NCI-H2081 (cell line): ENCODE results near the gene SDHC.
A peak's percentile ranks its signal among the peaks of the same experiment; 100 is the strongest.

Source experiments
- DNase-seq, 2 experiments: peaks; one replicate each; lab custom pipeline; 2025; lab: John Stamatoyannopoulos, UW

SDHC gene, protein sequence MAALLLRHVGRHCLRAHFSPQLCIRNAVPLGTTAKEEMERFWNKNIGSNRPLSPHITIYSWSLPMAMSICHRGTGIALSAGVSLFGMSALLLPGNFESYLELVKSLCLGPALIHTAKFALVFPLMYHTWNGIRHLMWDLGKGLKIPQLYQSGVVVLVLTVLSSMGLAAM

DNA sequence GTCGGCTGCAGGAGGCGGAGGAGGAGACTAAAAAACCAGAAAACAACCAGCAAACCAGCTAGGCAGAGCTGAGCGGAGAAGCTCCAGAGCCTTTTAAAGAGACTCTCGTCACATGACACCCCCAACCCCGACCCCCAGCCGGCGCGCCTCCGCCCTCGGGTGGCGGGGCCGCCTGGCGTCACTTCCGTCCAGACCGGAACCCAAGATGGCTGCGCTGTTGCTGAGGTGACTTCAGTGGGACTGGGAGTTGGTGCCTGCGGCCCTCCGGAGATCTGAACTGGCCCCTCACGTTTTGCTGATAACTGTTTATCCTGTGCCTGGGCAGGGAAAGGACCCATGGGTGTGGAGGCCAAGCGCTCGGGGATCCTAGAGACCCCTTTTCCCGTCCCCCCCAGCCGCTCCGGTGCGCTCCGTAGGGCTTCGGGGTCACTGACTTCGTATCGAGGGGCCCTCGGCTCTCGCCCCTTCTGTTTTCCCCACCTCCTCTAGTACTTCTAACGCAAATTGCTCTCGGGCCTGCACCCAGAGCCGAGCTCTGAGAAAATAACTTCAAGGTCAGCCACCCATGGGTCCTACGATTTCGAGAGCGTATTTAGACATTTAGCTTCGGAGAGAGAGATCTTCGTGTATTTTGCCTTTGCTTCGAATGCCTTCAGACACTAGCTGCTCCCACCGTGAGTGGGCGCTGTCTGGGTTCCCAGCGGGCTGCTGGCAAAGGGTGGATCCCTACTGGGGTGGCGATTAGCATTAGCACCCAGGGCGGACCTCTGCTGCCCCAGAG is at the start of gene SDHC:
TSS of gene SDHC (plus strand) at position 181 of the 781 bp plus-strand sequence. CDS start at position 206, 25 bp downstream.
- DNase-seq: peak; percentile 90 to 95

DNA sequence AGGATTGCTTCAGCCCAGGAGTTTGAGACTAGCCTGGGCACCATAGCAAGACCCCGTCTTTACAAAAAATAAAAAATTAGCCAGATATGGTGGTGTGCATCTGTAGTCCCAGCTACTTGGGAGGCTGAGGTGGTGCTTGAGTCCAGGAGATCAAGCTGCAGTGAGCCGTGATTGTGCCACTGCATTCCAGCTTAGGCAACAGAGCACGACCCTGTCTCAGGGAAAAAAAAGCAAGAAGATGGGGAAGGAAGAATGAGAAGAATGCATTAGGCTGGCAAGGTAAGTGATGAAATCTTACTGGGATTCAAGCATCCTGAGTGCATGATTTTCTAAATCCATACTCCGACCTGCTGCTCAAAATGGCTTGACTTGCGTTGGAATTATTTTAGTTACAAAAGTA is 48.9 kb upstream of the SDHC start:
- no peak for DNase-seq

DNA sequence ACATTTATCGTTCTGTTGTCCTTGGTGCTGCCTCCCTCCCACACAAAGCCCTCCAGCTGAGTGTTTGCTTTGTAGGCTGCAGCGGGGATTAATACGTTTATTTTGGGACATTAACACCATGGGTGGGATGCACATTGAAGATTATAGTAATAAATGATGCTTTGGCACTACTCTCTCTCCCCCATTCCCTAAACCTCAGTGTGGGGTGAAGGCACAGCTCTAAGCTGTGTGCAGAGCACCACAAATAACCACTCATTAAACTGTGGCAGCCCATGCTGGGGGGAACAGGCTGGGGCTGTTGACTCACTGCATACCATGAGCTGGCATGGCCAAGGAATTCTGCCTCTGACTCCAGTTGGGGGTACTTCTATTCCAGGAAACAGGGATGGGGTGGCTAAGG is 48.0 kb upstream of the SDHC start:
- peak; percentile 11 to 67 for DNase-seq

DNA sequence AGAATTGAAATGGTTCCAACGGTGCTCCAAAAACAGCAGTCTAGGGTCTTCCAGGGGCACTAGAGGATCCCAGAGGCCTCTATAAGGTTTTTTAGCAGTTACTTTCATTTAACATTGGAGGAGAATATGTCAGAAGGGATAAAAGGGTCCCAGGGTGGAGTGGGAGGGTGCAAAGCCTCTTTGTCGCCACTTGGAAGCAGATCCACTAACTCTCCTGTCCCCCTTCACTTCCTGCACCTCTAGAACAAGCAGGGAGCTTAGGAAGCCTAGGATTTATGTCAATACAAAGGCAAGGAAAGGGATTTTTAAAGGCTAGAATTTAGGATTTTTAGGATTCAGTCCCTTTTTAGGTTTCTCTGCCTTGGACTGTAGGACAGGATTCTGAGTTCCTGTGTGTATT is 47.3 kb upstream of the SDHC start:
- no peak for DNase-seq

DNA sequence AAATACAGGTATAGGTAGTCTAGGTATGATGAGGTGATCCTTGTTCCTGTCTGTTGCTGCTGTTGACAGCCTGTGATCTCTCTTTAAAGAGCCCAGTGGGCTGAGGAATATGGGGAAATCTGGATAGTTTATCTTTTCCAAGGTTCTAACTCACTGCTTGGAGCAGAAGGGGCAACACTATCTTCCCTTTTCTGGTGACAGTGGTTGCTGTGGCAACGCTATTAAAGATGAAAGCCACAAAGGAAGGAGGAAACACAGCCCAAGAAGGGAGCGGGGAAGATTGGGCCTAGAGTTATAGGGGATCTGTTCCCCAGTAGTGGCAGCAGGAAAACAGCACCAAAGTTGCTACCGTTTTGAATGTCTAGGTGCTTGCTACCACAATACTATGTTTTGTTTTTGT is 46.9 kb upstream of the SDHC start:
- DNase-seq: no peak

DNA sequence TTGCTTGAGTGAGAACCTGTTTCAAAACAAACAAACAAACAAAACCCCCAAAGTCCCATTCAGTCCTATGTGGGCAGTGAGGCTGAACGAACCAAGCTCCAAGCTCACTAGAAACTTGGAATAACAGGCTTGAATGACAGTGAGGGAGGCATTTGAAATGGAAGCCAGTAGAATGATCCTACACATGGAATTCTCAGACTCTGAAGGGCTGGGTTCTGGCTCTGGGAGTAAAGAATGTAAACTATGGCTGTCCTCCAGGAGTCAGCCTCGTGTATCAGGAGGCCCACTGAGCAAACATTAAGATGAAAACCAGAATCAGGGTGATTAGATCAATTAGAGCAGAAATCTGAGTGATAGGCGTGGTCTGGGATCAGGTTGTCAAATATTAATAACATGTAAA is 40.8 kb upstream of the SDHC start:
- no peak for DNase-seq

DNA sequence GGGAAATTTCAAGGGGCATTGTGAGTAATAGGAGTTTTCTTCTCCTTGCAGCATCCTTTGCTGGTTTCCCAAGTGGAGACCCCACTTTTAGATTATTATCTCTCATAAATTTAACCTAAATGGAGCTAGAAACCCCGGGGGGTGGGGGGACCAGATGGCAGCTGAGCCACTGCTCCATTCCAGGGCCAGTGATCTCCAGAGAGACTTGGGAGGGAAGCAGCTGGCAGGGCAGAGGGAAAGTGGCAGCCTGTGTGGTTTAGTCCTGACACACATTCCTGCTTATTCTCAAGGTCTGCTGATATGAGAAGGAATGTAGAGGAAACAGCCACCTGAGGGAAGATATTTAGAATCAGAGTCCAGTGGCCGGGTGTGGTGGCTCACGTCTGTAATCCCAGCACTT is 39.3 kb upstream of the SDHC start:
- DNase-seq: no peak

DNA sequence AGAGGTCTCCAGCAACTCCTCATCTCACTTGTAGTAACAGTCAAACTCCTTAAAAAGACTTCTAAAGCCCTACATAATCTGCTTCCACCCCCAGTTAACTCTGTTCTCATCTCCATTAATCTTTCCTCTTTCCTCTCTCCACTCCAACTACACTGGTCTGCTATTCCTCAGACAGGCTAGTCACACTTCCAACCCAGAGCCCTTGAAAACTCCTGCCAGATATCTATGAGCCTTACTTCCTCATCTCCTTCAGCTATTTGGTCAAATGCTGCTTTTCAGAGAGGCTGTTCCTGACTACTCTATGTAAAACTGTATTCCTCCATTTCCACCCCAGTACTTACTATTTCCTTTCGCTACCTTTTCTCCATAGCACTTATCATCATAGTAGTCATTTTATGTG is 31.2 kb upstream of the SDHC start:
- DNase-seq: no peak

DNA sequence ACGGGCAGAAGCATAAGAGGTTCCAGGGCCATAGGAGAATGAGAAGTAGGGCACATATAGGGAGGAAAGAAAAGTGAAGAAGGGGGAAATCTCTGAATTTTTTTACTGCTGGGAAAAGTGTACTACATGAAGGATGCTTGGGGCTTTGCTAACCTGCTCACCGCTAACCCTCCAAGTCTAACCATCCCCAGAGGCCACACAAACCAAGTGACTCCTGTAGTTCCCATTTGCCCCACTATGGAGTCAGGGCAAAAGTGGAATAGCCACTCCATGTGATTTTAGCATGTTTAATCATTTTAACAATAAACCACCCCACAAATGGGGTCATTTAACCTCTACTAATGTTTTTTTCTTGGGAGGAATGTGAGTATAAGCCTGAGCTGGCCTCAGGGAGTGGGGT is 29.1 kb upstream of the SDHC start:
- DNase-seq: no peak

DNA sequence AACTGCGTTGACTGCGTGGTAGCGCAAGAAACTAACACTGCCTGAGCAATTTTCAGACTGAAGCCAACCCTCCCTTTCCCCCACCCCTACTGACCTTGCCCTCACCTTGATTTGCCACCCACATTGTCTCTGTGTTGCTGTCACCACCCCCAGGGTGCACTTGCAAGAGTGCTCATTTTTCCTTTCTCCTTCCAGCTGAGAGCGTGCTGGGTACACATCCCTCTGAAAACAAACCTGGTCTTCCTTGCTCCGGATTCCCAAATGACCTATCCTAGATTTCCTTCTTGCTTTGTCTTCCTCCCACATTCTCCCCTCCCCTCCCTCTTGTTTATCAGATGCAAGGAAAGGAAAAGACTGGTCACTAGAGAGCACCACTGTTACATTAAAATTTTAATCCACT is 28.7 kb upstream of the SDHC start:
- no peak for DNase-seq

DNA sequence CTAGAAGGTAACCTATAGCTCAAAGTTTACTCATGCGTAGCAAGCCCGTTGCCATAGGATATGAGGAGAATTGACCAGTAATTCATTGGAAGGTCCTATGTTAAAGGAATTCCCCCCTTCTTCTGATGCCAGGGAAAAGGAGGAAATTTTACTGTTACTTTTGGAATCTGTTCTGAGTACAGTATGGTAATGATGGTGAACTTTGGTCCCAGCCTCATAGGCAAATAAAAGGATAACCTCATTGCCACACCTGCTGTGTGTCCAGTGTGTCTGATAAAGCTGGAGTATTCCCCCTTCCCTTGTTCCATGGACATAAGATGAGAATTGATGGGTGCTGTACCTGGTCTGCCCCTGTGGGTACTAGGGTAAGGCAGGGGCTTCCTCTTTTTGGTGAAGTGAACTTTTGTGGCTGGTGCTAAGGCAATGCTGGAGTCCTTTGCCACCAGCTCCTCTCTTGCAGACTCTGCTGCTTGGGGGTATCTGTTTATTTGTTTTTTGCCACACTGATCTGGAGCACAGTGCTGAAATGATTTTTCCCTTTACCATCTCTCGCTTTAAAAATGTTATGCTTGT is 26.6 kb upstream of the SDHC start:
- no peak for DNase-seq

DNA sequence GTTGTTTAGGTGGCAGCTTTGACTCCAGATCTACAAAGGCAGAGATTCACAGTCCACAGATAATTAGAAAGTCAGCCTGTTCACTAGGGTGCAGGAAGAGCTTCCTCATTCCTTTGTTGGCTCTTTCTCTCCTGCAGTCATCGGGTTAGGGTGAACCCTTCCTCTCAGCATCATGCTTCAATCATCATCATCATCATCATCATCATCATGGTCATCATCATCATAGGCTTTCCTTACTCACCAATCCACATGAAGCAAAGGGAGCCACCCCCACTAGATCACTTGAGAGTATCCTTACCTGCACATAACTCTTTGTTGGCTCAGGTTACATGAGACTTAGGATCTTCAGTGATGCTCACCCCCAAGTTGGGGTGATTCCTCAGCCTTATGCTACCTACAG is 23.4 kb upstream of the SDHC start:
- no peak for DNase-seq

DNA sequence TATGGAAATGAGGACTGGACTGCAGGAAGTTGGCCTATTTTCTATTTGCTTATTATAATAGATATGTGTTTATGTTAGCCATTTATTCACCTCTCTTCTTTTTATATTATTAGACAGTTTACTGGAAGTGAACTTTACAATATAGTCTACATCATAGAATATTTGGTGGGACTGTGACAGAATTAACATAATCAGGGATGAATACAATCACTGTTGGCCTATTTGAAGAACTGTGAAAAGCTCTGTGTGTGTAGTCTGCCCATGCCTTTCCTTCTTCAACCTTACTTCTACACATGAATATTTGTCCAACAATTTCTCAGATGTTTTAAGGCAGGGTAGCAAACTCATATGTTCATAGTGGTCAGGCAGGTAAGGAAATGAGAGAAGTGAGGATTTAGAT is 16.8 kb upstream of the SDHC start:
- no peak for DNase-seq

DNA sequence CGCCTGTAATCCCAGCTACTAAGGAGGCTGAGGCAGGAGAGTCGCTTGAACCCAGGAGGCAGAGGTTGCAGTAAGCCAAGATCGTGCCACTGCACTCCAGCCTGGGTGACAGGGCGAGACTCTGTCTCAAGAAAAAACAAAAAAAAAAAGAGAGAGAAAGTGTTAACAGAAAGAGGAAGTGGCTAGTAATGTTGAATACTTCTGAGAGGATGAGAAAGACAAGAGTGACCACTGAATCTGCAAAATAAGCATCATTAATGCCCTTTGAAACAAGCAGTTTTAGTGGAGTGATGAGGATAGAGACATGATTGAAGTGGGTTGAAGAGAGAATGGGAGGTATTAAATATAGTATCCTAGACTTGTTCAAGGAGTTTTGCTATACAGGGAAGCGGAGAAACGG is 16.1 kb upstream of the SDHC start:
- no peak for DNase-seq

DNA sequence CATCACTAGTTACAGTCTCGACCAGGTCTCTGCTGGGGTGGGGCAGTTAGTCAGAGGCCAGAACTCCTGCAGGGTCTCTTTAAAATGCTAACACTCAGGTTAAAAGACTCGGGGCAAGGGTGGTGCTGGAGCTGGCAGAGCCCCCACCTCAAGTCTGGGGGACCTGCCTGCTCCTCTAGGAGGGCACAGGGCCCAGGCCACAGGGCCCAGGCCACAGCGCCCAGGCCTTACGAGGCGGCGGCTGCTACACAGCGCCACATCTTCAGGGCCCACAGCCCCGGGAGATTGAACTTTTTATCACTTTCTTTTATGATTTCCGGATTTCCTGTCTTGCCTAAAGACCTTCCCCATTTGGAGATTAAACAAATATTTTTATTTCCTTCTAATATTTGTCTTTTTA is 14.8 kb upstream of the SDHC start:
- DNase-seq: no peak

DNA sequence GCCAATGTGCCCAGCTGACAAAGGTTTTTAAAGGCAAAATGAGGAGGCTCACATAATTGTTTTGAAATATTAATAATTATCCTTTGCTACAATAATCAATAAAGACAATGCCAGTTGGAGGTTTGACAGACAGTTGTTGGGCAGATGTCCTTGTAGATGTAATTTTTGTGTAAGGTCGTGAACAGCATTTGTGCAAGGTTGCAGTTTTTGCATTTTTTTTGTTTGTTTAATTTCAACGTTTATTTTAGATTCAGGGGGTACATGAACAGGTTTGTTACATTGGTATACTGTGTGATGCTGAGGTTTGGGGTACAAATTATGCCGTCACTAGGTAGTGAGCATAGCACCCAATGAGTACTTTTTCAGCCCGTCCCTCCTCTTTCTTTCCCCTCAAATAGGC is 13.7 kb upstream of the SDHC start:
- DNase-seq: no peak

DNA sequence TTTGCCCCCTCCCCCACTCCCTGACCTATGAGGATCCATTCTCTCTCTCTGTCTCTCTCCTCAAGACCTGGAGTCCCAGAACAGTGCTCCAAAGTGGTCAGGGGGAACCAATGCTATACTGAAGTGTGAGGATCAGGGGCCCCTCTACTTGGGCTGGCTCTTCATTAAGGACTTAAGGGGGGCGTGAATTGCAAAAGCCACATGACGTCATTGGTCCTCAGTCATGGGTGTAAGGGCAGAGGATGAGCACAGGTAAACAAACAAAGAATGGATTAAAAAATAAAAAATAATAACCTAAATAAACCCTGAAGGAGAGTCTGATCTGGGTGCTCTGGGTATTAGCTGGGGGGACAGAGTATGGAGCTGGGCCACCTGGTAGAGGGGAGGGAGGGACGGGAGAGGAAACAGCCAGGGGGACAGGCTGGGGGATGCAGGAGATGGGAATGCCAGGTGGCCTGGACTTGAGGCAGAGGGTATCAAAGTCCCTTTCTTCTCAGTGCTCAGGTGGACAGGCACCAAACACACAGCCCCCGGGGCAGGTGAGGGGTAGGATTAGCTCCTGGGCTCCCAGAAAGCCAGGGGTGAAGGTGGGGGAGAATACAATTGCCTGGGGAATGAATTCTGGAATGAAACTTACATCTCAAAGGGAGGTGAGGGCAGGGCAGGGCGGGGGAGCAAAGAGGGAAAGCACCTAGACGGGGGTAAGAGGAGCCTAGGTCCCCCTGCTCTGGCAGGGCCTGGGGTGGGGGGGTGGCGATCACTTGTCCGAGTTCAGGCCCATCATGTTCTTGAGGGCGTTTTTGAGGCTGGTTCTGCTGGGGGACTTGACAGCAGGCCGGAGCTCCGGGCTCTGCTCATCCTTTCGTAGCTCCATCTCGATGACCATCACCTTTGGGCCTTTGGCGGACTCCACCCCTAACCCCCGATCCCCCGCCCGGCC is 9.0 kb upstream of the SDHC start:
- no peak for DNase-seq

DNA sequence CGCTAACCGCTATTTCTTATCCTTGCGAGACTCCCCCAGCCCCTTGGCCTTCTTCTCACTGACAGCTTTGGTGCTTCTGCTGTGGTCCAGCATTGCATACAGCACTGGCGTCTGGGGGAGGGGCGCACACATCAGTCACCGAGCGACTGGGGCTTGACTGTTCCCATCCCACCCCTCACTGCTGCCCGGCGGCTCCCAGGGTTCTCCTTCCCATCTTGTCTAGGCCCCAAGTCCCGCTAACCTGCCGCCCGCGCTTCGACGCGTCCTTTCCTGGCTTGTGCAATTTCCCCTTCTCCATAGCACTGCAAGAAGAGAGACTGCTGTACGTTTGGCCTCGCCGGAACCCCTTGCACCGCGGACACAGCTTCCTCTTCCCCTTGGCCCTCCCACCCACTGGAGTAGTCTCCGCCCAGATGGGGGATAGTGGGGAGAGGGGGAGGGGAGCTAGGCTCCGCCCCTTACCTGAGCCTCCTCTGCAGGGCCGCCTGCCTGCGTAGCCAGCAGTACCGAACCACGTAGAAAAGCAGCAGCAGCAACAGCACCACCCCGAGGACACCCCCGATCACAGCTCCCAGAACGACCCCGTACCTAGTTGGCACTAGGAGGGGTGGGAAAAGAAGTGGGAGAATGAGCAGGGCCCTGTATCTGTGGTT is 8.2 kb upstream of the SDHC start:
- DNase-seq: peak; percentile 73 to 84

DNA sequence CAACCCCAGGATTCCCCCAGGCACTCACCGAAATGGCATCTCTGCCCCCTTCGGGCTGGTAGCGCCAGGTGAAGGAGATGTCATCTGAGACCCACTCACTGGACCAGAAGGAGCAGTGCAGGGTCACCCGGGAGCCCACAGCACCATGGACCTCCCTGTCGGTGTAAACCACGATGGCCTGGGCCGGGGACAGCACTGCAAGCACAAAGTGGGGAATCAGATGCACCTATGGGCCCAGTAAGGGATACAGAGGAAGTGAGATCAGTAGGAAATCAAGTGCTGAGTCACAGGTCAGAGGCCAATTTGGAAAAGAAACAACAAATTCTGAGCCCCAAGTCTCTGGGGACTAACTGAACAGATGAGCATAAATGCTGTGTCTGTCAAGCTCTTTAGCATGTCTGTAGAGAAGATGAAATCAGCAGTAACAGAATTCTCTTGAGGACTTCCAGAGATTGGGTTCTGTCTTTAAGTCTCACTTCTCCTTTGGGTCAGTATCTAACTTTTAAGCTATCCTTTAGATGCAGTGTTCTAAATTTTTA is 6.9 kb upstream of the SDHC start:
- DNase-seq: no peak

DNA sequence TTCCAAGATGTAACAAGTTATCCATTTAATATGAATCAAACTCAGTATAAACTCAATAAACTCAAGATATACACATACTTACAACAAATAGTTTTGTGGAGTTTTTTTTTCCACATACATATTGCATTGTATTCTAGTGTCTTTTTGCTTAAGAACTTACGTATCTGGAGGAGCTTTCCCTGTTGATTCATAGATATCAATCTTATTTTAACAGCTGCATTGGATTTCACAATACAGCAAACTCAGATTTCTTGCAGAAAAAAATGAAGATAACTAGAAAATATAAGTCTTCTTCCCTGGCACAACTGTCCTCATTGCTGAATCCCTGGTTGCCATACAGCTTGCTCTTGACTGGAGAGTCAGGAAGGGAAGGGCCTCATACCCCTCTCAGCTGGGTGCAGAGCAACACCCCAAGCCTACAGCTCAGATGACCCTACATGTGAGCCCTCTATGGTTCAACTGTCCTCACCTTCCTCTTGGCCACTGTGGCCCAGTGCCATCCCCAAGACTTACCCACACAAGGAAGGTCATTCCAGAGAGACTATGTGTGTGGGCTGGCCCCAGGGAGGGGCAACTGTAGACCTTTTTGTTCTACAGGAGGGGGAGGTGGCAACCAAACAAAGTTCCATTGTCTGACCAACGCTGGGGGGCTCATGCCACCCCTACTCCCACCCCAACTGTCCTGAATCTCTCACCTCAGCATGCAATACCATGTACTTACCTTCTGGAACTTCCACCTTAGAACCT is 6.1 kb upstream of the SDHC start:
- no peak for DNase-seq

DNA sequence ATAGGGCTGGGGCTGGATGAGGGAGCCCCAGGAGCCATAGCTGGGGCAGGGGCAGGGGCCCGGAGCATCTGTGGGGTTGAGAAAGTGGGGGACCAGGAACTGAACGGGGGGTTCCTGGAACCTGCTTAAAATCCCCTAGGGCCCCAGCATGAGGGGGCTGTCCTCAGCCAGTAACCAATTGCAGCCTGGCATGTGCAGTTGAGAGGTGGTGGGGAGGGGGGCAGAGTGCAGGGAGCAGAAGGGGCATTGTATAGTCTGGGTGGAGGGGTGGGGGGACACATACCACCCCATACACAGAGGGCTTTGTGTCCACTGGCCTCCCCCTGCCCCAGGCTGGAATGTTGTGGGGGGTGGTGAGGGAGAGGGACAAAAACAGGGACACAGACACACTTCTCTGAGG is 4.3 kb upstream of the SDHC start, which contains the start of gene MPZ:
TSS of gene MPZ (minus strand) at position 101 of the 400 bp plus-strand sequence. CDS start at position 38, 63 bp downstream.
- DNase-seq: no peak
